NCI-H748 treated with DMSO at 0.1 percent for 48 hours (cell line): ENCODE results near the gene NPIPA8.
"Not testable (repeated sequence)": the region's sequence is repeated elsewhere in the genome, so short reads cannot be mapped to it uniquely, and the experiment has no call there.

Source experiments
- DNase-seq: peaks from one replicate; lab custom pipeline; 2025; lab: John Stamatoyannopoulos, UW

Gene NPIPA8

GRCh38 chr16:18276756-18277155 lies 59.8 kb downstream of the NPIPA8 start:
- DNase-seq = not testable (repeated sequence)

DNA sequence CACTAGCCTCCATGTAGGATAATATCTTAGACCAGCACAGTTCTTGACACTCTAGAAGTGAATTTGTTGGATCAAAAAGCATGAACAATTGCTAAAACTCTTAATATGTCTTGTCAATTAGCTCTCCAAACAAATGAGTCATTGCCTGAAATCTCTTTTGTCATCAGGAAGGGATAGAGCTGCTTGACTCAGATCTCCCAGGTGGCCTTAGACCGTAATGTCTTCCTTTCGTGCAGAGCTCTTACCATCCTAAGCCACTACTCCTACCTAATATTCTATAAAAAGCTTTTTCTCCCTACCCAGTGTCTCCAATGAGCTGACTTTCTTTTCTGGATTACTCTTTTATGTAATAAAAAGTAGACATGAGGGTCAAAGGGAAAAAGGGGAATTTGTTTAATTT lies 66.4 kb downstream of the NPIPA8 start:
- not testable (repeated sequence) for DNase-seq
